ENCODE results near the gene WDHD1.
"Not testable (repeated sequence)": the region's sequence is repeated elsewhere in the genome, so short reads cannot be mapped to it uniquely, and the experiment has no call there.

Gene WDHD1

DNA sequence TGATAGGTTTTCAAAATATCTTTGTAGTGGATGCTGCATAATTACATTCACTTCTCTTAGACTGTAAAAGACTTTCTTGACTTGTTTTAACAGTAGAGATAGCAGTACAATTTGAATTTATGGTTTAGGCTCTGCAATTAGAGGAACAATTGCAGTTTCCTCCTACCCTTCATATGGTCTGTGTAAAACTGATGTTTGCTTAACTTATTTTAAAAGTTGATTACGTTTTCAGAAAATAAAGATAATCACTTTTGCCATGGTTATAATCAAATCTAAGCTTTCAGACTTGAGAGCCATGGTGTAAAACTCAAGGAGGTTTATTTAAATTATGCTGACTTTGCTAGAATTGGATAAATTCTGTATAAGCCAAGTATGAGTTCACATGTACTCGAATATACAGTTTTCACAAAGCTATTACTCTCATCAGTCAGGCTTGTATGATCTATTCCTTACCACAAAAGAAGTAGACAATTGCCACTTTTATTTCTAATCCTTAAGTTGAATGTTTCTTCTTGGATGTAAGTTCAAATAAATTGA is 22.1 kb upstream of the WDHD1 start:
- no peak for DNase-seq (ENCODE audit: low read depth in 2 of 2)

DNA sequence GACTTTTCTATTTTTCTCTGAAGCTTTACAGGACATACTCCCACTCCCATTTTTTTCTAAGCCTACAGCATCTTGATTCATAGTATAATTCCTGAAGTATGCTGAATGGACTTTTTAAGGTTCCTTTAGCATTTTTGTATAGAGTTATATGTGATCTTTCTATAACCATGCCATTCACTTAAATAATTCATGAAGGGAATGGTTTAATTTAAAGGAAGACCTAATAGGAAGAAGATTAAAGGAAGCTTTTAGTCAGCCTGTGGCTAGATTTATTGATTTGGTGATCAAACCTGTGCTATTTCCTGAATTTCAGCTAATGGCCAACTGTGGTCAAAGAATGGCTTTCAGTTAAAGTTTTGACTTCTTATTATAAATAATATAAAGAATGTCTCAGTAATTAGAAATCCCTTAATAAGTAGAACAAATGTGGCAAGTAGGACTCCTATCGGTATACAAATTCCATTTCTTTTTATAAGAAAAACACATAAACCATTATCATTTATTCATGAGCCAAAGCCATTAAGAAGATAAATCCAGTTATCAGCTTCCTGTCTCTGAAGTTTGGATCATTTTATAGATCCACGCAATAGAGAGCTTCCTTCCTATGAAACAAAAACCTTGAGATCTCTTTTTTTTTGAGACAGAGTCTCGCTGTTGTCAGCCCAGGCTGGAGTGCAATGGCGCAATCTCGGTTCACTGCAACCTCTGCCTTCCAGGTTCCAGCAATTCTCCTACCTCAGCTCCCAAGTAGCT is 20.6 kb upstream of the WDHD1 start:
- DNase-seq (ENCODE audit: low read depth in 2 of 2), result no peak

DNA sequence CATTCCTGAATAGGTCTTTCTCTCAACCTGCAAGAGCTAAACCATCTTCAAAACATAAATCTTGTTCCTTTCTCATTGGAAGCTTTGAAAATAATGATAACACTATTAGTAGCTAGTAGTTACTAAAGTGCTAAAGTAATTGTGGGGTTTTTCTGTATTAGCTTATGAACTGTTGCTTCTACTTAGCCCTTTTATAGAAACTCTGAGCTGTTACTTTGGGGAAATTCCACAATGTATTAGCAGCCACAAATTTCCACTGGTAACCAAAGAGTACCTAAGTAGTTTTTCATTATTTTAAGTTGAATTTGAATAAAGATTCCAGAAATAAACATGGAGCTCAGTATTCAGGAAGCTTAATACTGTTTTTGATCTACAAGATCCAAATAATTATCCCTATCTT is 18.2 kb upstream of the WDHD1 start:
- no peak for DNase-seq (ENCODE audit: low read depth in 2 of 2)

DNA sequence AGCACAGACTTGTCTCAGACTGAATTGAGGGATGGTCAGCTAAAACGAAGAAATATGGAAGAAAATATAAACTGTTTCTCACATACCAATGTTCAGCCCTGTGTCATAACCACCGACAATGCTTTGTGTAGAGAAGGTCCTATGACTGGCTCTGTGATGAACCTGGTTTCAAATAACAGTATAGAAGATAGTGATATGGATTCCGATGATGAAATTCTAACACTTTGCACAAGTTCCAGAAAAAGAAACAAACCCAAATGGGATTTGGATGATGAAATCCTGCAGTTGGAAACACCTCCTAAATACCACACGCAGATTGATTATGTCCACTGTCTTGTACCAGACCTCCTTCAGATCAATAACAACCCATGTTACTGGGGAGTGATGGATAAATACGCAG is 16.6 kb upstream of the WDHD1 start:
- no peak for DNase-seq (ENCODE audit: low read depth in 2 of 2)

DNA sequence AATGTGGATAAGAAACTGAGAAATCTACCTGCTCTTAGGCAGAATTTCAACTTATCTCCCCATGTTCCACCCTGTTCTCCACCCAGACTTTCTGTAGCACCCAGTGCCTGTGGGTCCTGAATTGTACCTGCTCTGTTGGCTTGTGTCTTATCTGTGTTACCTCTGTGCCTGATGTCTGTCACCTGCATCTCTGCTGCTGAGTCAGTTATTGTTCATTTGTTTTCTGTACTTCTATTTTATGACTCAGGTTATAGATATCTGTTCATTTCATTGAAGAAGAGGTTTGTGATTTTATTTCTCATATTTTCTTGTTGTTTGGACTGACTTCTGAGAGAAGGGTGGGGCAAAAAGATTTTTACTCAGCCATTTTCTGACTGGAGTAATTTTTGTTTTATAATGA is 11.8 kb upstream of the WDHD1 start:
- no peak for DNase-seq (ENCODE audit: low read depth in 2 of 2)

DNA sequence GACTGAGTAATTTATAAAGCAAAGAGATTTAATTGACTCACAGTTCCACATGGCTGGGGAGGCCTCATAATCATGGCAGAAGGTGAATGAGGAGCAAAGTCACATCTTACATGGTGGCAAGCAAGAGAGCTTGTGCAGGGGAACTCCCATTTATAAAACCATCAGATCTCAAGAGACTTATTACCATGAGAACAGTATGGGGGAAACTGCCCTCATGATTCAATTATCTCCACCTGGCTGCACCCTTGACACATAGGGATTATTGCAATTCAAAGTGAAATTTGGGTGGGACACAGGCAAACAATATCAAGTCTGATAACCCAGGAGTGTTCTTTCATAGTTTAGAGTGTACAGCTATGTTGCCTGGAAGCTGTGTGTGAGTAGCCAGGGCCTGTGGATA is 11.1 kb upstream of the WDHD1 start:
- not testable (repeated sequence) for DNase-seq (ENCODE audit: low read depth in 2 of 2)

DNA sequence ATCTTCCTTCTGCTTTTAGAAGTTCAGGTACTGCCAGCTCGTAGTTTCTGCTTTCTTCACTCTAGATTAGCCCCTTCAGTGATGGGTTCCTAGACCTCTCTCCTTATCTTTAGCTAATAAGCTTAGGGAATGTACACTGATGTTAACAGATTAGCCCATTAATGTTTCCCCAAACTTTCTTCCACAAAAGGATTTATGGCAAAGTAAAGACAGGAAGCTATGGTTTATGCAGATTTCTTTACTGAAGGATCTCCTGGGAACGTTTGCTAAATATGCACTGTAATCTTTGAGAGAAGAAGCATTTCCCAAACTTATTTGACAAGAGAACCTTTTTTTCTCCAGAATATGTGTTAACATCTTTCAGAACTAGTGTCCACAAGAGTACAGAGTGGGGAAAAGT is 4.3 kb upstream of the WDHD1 start:
- no peak for DNase-seq (ENCODE audit: low read depth in 2 of 2)

DNA sequence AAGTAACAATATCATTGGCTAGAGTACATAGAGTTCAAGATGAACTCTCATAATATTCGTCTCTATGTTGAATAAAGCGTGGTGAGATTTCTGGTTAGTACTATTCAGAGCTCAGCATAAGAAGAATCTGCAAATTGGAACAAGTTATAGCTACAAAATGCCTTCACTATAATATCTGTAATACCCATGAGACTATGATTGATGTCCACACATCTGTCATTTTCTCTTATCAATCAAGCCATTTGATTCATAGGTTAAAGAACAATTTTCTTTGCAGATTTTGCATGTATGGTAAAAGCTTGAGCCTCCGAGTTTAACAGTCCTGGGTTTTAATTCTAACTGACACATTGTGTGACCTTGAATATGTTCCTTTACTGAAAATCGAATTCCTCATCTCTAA is 1.6 kb upstream of the WDHD1 start:
- no peak for DNase-seq (ENCODE audit: low read depth in 2 of 2)

DNA sequence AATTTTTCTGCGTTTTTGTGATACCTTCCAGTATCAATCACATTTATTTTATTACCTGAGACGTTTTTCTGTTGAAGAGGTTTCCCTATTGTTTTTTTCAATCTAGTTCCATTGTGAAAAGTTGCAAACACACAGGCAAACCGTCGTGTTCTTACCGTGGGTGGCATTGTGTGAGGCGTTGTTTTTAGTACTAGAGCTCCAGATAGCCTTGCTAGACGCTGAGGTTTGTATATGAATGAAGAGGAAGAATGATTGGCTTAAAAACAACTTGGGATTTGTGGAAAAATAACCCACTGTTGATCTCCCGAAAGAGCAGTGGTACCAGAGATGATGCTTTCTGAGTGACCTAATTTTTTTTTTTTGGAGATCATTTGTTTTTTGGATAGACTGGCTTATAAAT is 1.2 kb upstream of the WDHD1 start:
- no peak for DNase-seq (ENCODE audit: low read depth in 2 of 2)

DNA sequence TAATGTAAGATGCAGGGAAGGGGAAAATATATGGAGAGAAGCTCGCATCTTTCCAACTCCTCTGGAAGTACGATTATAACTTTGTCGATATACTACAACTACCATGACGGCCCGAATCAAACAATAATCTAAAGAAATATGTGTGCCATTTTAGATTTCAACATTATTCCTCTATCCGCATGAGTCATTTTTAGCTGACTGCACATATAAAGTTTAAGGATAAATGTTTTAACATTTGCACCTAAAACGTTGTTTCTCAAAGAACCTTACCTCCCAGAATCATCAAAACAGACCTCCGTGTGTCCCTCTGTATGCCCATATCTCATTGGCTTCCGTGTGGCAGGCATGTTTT is 482 bp downstream of the WDHD1 start:
- DNase-seq (ENCODE audit: low read depth in 2 of 2), result no peak

DNA sequence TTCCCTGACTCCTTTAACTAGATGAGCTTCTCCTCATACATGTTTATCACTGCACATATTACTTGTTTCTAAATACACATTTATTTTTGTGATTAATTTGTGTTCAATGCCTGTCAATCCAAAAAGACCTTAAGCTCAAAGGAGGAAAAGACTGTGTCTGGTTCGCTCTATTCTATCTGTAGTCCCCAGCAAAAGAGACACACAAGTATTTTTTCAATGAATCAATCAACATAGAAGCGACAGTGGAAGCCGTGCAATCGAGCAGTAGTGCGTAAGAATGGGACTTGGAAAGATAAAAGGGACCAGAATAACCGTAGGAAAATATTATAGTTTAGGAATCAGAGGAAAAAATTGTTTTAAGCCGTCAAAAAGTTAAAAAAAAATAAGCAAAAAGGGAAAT is 951 bp downstream of the WDHD1 start:
- no peak for DNase-seq (ENCODE audit: low read depth in 2 of 2)

DNA sequence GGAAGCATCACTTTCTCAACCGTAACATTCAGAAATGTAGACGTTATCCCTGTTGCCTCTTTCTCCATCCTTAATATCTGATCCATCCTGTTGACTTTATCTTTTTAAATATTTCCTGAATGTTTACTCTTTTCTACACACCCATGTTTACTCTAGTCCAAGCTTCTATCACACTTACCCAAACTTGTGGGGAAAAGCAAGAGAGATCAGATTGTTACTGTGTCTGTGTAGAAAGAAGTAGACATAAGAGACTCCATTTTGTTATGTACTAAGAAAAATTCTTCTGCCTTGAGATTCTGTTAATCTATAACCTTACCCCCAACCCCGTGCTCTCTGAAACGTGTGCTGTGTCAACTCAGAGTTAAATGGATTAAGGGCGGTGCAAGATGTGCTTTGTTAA is 2.5 kb downstream of the WDHD1 start:
- DNase-seq (ENCODE audit: low read depth in 2 of 2), result not testable (repeated sequence)

DNA sequence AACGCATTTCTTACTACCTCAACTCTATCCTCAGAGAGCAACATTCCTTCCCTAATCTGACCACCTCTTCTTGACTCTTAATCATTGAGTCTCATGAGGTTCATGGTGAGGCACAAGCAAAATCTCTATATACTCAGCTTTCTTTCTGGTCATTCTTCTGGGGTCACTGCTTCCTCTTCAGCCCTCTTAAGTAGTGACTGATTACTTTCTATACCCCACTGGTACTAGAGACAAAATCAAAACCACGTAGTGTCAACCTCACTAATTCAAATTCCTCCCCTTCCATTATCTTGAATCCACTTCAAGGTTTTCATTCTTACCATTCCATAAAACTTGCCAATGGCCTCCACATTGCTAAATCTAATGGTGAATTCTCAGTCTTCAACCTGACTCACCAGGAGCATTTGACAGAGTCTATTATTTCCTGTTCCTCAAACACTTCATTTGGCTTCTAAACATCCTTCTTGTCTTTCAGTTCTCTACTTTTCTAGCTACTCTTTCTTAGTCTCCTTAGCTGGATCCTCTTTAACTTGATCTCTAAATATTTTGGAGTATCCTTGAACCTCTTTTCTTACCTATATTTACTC is 6.8 kb downstream of the WDHD1 start:
- no peak for DNase-seq (ENCODE audit: low read depth in 2 of 2)

DNA sequence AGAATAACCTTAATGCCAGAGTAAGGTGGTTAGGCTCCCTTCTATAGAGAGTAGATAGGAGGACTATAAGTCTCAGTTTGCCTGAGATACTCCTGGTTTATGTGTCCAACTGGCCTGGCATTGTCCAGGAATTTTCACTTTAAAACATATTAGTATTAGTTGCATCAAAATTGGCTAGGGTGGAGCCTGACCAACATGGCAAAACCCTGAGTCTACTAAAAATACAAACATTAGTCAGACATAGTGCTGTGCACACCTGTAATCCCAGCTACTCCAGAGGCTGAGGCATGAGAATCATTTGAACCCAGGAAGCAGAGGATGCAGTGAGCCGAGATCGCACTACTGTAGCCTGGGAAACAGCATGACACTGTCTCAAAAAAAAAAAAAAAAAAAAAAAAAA is 11.9 kb downstream of the WDHD1 start:
- no peak for DNase-seq (ENCODE audit: low read depth in 2 of 2)

DNA sequence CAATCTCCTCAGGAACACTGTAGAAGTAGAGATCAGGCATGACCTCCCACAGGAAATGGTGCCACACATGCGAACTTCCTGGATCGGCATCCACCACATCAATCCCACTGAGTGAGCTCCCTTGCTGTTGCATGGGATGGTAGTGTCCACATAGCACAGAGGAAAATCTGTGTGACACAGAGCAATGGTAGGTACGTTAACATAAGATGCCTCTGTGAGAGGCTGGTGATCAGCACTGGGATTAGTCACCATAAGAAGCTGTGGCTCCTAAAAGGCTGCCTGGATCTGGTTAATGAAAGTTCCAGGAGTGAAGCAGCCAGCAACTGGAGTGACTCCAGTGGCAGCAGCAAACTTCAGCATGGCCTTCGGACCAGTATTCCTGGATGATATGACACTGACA is 21.8 kb downstream of the WDHD1 start:
- DNase-seq (ENCODE audit: low read depth in 2 of 2), result no peak

DNA sequence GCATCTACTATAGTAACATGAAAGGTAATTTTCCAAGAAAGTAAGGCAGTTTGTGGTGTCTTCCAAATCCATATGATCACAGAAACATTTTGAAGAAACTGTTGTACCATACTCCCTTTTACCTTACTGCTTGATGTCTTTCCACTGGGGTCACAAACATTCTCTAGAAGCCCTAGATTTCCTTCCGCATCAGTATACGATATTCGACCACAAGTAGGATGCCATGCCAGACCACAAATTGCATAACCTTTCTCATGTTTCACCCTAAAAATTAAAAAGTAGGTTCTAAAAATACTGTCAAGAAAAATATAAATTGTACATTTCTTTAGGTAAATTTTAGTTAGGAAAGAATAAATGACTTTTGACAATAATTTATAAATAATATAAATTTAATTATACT is 26.5 kb downstream of the WDHD1 start:
- DNase-seq (ENCODE audit: low read depth in 2 of 2), result no peak

DNA sequence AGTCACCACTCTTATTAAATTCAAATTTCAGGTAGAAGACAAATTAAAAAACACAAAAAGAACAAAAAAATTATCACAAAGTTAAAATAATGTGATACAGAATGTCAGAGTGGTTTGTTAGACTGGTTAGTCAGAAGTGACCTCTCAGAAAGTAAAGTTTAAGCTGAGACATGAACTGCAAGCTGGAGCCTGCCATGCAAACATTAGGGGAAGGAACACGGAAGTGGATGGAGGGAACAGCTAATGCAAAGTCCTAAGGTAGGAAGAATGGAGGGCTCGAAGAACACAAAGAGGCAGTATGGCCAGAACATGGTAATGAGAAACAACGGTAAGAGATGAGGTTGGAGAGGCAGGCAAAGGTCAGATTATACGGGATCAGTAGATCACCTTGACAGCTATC is 41.7 kb downstream of the WDHD1 start:
- no peak for DNase-seq (ENCODE audit: low read depth in 2 of 2)

DNA sequence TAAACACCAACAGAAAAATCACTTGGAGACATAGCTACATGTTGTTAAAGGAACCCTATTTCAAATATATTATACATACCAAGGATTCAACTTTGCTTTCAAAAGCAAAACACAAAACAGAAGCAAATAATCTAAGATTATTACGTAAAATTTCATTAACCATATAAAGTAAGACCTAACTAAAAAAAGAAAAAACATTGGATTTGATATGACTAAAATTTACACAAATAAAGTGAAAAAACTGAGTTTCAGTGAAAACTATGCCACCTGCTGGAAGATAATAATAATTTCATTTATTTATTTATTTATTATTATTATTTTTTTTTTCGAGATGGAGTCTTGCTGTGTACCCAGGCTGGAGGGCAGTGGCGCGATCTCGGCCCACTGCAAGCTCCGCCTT is 45.2 kb downstream of the WDHD1 start:
- DNase-seq (ENCODE audit: low read depth in 2 of 2), result no peak

DNA sequence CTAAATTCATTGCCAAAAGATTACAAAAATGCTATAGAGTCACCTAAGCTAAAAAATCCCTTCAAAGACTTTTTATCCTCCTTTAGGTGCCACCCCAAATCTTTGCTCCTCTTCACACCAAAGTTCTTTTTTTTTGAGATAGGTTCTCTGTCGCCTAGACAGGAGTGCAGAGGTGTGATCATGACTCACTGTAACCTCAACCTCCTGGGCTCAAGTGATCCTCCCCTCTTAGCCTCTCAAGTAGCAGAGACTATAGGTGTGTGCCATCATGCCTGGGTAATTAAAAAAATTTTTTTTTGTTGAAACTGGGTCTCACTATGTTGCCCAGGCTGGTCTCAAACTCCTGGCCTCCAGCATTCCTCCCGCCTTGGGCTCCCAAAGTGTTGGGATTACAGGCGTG is 47.9 kb downstream of the WDHD1 start:
- DNase-seq (ENCODE audit: low read depth in 2 of 2), result no peak

DNA sequence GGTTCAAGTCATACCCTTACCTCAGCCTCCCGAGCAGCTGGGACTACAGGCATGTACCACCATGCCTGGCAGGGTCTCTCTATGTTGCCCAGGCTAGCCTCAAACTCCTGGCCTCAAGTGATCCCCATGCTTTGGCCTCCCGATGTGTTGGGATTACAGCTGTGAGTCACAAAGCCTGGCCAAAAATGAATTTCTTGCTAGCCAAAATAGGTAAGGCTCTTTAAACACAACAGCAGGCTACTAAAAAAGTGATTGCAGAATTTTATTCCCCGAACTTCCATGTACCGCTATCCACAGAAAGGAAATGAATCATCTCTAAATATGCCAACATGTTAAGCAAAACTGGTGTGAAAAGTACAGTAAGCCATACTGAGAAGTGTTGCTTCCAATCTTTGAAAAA is 50.6 kb downstream of the WDHD1 start:
- no peak for DNase-seq (ENCODE audit: low read depth in 2 of 2)

DNA sequence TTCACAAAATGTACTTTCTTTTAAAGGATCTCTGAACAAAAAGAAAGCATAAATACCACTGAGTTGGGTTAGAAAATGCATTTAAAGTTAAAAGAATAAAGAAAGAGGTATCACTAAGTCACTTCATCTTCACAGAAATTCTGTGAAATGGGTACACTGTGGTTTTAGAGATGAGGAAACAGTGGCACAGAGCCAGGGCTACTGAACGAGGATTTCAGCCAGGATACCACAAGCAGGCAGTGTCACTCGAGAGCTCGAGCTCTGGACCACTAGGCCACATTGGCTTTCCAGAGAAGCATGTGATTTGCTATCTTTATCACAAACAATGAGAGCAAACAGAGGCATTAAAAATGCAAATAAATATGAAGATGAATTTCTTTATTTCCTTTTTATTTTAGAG is 51.0 kb downstream of the WDHD1 start:
- no peak for DNase-seq (ENCODE audit: low read depth in 2 of 2)

DNA sequence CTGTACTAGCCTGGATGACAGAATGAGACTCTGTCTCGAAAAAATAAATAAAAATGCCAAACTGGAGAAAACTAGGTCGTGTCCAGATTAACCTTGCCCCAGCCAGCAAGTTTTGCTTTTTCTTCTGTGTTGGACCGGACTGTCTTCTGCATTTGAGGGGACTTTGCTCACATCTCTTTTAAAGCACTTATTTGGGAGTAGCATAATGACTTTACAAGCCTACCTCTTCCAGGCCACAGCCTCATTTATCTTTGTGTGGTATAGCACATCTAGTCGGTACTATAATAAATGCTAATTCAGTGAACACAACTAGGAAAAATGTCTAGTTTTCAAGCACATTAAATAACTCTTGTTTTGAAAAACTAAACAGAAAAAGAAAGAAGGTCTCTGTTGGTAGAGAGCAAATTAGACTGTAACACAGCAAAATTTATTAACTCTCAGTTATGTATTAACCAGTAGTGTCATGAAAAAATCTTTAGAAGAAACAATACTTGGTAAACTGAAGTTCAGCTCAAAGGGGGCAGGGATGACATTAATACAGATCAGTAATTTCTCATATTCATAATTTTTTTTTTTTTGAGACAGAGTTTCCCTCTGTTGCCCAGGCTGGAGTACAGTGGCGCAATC is 52.0 kb downstream of the WDHD1 start:
- DNase-seq (ENCODE audit: low read depth in 2 of 2), result no peak

DNA sequence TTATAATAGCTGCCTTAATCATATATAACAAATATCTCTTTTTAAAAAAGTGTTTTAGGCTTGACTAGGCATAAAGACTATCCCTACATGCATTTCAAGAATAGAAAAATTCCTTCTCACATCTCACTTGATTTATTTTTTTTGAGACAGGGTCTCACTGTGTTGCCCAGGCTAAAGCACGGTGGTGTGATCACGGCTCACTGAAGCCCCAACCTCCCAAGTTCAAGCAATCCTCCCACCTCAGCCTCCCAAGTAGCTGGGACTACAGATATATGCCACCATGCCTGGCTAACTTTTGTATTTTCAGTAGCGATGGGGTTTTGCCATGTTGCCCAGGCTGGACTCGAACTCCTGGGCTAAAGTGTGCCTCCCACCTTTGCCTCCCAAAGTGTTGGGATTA is 59.4 kb downstream of the WDHD1 start:
- DNase-seq (ENCODE audit: low read depth in 2 of 2), result no peak
